Measurements from ENCODE around the gene HECA. TPM values are rescaled to one million over a fixed set of nuclear protein-coding genes. Genes with fewer than 3 reads are reported as not detected.

The HECA gene, protein sequence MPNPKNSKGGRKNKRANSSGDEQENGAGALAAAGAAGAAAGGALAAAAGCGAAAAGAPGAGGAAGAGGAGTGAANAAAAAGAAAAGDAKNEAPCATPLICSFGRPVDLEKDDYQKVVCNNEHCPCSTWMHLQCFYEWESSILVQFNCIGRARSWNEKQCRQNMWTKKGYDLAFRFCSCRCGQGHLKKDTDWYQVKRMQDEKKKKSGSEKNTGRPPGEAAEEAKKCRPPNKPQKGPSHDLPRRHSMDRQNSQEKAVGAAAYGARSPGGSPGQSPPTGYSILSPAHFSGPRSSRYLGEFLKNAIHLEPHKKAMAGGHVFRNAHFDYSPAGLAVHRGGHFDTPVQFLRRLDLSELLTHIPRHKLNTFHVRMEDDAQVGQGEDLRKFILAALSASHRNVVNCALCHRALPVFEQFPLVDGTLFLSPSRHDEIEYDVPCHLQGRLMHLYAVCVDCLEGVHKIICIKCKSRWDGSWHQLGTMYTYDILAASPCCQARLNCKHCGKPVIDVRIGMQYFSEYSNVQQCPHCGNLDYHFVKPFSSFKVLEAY
- 8.1 to 9.4 TPM (median 8.1 TPM) in 3 replicates for total RNA-seq (2021)
- percentile 61 among the genes with signal in this experiment for Bru-seq, nascent RNA
- long read RNA-seq, experiment 1, full-length matches to known transcripts = 26 of 39 reads
- long read RNA-seq, experiment 1, partial matches to known transcripts = 10 of 39 reads
- long read RNA-seq, experiment 1, other reads (novel, unspliced or antisense) = 3 of 39 reads
- long read RNA-seq, experiment 2, full-length matches to known transcripts = 1 of 7 reads
- long read RNA-seq, experiment 2, partial matches to known transcripts = 6 of 7 reads
- long read RNA-seq, experiment 2, other reads (novel, unspliced or antisense) = 0 of 7 reads
- long read RNA-seq, experiment 3 = 0 reads

DNA sequence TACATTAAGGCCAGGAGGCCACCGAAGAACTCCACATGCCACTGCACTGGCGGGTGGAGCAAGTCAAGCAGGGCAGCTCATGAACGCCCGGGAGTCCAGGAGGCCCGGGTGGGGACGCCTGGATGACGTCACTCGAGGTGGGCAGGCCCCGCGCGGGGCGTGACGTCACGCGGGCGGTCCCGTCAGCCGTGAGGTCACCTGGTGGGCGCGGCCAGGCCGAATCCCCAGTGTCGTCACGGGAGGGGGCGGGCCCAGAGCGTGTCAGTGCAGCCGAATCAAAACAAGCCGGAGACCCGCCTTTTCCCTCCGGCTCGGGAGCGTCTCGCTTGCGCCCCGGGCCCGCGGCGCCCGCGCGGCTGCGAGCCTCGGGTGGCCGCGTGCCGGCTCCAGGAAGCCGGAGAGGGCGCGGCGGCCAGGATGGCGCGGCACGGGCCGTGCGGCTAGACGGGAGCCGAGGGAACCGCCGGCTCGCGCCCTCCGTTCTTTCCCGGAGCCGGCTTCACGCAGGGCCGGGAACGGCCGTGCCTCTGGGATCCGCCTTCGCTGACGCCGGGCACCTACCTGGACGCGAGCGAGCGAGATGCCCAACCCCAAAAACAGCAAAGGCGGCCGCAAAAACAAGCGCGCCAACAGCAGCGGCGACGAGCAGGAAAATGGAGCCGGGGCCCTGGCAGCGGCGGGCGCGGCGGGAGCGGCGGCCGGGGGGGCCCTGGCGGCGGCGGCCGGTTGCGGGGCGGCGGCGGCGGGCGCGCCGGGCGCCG lies at the start of gene HECA:
Gene HECA (plus strand): TSS at position 264 of the 761 bp plus-strand sequence. CDS start 317 bp downstream, at position 581.
- Mint-ChIP-seq H3K27ac (peak within 1 kb of the TSS; percentile 92), H3K9me3 (0 out of 2 replicates have a peak, but pooled peaks cover 3% of the 10 kb centered on the region), H3K4me3 (peak within 1 kb of the TSS; percentile 84), H3K27me3 (ENCODE audit: low read depth) (peaks cover 12% of the 10 kb centered on the region), H3K4me1 (peaks cover 19% of the 10 kb centered on the region), H3K36me3 (no peaks in the 10 kb centered on the region)
- DNase-seq (ENCODE audit: low spot score) (peak; percentile 96), ATAC-seq (peak; percentile 85)
- ChIA-PET POLR2A (interaction anchor here (0.6 kb wide), 2 partner anchors 221 to 412 kb away, joined by 3 to 6 read pairs; no protein-coding TSS in a partner anchor), CTCF (no interaction called here)
- peak; percentile 66; the same call in 1 of the 2 replicates for TF ChIP-seq FOXP1 (CRISPR knock-in tag; IDR thresholded peaks at IDR 0.05; ENCODE audit: borderline replicate concordance)
- TF ChIP-seq, protein P1, sequence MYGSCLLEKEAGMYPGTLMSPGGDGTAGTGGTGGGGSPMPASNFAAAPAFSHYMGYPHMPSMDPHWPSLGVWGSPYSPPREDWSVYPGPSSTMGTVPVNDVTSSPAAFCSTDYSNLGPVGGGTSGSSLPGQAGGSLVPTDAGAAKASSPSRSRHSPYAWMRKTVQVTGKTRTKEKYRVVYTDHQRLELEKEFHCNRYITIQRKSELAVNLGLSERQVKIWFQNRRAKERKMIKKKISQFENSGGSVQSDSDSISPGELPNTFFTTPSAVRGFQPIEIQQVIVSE (CRISPR knock-in tag; IDR thresholded peaks at IDR 0.05; ENCODE audit: borderline replicate concordance) = no peak
- TF ChIP-seq ETV6 (CRISPR knock-in tag; IDR thresholded peaks at IDR 0.05) = peak; percentile 66; the same call in 1 of the 2 replicates
- TF ChIP-seq, protein P2, sequence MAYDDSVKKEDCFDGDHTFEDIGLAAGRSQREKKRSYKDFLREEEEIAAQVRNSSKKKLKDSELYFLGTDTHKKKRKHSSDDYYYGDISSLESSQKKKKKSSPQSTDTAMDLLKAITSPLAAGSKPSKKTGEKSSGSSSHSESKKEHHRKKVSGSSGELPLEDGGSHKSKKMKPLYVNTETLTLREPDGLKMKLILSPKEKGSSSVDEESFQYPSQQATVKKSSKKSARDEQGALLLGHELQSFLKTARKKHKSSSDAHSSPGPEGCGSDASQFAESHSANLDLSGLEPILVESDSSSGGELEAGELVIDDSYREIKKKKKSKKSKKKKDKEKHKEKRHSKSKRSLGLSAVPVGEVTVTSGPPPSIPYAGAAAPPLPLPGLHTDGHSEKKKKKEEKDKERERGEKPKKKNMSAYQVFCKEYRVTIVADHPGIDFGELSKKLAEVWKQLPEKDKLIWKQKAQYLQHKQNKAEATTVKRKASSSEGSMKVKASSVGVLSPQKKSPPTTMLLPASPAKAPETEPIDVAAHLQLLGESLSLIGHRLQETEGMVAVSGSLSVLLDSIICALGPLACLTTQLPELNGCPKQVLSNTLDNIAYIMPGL (CRISPR knock-in tag; IDR thresholded peaks at IDR 0.05) = 0 out of 2 replicates have a peak, but pooled peaks have one; percentile 45
- TF ChIP-seq GTF2I (CRISPR knock-in tag; conservative IDR thresholded peaks at IDR 0.05) = no peak
- TF ChIP-seq ZBTB21 (CRISPR knock-in tag; IDR thresholded peaks at IDR 0.05; ENCODE audit: borderline replicate concordance) = peak; percentile 100
- TF ChIP-seq ZNF219 (CRISPR knock-in tag; IDR thresholded peaks at IDR 0.05; ENCODE audit: borderline replicate concordance) = no peak
- TF ChIP-seq SP1 (CRISPR knock-in tag; conservative IDR thresholded peaks at IDR 0.05) = peak; percentile 93
- TF ChIP-seq, protein P3, sequence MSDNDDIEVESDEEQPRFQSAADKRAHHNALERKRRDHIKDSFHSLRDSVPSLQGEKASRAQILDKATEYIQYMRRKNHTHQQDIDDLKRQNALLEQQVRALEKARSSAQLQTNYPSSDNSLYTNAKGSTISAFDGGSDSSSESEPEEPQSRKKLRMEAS (CRISPR knock-in tag; IDR thresholded peaks at IDR 0.05) = peak; percentile 42; the same call in 1 of the 2 replicates
- TF ChIP-seq, protein P4, sequence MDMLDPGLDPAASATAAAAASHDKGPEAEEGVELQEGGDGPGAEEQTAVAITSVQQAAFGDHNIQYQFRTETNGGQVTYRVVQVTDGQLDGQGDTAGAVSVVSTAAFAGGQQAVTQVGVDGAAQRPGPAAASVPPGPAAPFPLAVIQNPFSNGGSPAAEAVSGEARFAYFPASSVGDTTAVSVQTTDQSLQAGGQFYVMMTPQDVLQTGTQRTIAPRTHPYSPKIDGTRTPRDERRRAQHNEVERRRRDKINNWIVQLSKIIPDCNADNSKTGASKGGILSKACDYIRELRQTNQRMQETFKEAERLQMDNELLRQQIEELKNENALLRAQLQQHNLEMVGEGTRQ (CRISPR knock-in tag; IDR thresholded peaks at IDR 0.05) = peak; percentile 69
- TF ChIP-seq NR3C1 (CRISPR knock-in tag; conservative IDR thresholded peaks at IDR 0.05; ENCODE audit: low read depth) = no peak
- peak; percentile 47; the same call in 1 of the 2 replicates for TF ChIP-seq ATF1 (CRISPR knock-in tag; IDR thresholded peaks at IDR 0.05)
- no peak for TF ChIP-seq RORB (CRISPR knock-in tag; IDR thresholded peaks at IDR 0.05)
- peak; percentile 95 for TF ChIP-seq FOXK1 (CRISPR knock-in tag; IDR thresholded peaks at IDR 0.05)
- 0 out of 2 replicates have a peak, but pooled peaks have one; percentile 29 for TF ChIP-seq JUN (CRISPR knock-in tag; IDR thresholded peaks at IDR 0.05)
- TF ChIP-seq, protein P5, sequence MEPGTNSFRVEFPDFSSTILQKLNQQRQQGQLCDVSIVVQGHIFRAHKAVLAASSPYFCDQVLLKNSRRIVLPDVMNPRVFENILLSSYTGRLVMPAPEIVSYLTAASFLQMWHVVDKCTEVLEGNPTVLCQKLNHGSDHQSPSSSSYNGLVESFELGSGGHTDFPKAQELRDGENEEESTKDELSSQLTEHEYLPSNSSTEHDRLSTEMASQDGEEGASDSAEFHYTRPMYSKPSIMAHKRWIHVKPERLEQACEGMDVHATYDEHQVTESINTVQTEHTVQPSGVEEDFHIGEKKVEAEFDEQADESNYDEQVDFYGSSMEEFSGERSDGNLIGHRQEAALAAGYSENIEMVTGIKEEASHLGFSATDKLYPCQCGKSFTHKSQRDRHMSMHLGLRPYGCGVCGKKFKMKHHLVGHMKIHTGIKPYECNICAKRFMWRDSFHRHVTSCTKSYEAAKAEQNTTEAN (CRISPR knock-in tag; IDR thresholded peaks at IDR 0.05) = no peak
- peak; percentile 97 for TF ChIP-seq CREM (CRISPR knock-in tag; IDR thresholded peaks at IDR 0.05)
- TF ChIP-seq, protein P6, sequence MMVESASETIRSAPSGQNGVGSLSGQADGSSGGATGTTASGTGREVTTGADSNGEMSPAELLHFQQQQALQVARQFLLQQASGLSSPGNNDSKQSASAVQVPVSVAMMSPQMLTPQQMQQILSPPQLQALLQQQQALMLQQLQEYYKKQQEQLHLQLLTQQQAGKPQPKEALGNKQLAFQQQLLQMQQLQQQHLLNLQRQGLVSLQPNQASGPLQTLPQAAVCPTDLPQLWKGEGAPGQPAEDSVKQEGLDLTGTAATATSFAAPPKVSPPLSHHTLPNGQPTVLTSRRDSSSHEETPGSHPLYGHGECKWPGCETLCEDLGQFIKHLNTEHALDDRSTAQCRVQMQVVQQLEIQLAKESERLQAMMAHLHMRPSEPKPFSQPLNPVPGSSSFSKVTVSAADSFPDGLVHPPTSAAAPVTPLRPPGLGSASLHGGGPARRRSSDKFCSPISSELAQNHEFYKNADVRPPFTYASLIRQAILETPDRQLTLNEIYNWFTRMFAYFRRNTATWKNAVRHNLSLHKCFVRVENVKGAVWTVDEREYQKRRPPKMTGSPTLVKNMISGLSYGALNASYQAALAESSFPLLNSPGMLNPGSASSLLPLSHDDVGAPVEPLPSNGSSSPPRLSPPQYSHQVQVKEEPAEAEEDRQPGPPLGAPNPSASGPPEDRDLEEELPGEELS (CRISPR knock-in tag; IDR thresholded peaks at IDR 0.05) = 0 out of 2 replicates have a peak, but pooled peaks have one; percentile 59
- TF ChIP-seq, protein P7, sequence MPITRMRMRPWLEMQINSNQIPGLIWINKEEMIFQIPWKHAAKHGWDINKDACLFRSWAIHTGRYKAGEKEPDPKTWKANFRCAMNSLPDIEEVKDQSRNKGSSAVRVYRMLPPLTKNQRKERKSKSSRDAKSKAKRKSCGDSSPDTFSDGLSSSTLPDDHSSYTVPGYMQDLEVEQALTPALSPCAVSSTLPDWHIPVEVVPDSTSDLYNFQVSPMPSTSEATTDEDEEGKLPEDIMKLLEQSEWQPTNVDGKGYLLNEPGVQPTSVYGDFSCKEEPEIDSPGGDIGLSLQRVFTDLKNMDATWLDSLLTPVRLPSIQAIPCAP (CRISPR knock-in tag; IDR thresholded peaks at IDR 0.05) = no peak
- TF ChIP-seq, protein P8, sequence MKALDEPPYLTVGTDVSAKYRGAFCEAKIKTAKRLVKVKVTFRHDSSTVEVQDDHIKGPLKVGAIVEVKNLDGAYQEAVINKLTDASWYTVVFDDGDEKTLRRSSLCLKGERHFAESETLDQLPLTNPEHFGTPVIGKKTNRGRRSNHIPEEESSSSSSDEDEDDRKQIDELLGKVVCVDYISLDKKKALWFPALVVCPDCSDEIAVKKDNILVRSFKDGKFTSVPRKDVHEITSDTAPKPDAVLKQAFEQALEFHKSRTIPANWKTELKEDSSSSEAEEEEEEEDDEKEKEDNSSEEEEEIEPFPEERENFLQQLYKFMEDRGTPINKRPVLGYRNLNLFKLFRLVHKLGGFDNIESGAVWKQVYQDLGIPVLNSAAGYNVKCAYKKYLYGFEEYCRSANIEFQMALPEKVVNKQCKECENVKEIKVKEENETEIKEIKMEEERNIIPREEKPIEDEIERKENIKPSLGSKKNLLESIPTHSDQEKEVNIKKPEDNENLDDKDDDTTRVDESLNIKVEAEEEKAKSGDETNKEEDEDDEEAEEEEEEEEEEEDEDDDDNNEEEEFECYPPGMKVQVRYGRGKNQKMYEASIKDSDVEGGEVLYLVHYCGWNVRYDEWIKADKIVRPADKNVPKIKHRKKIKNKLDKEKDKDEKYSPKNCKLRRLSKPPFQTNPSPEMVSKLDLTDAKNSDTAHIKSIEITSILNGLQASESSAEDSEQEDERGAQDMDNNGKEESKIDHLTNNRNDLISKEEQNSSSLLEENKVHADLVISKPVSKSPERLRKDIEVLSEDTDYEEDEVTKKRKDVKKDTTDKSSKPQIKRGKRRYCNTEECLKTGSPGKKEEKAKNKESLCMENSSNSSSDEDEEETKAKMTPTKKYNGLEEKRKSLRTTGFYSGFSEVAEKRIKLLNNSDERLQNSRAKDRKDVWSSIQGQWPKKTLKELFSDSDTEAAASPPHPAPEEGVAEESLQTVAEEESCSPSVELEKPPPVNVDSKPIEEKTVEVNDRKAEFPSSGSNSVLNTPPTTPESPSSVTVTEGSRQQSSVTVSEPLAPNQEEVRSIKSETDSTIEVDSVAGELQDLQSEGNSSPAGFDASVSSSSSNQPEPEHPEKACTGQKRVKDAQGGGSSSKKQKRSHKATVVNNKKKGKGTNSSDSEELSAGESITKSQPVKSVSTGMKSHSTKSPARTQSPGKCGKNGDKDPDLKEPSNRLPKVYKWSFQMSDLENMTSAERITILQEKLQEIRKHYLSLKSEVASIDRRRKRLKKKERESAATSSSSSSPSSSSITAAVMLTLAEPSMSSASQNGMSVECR (CRISPR knock-in tag; IDR thresholded peaks at IDR 0.05; ENCODE audit: borderline replicate concordance) = 0 out of 2 replicates have a peak, but pooled peaks have one; percentile 17
